Fibroblast of mammary gland (primary cell): Measurements from ENCODE around the gene HDGF.

Source experiments
- DNase-seq: peaks from one replicate; pipeline ENCODE4 v3.0.0-alpha.2; 2010; ENCODE audit warnings: low read depth
- H3K4me3 ChIP-seq: 2 replicates; pipeline ENCODE4 v1.5.1; 2011; ENCODE audit warnings: low read depth, mild to moderate bottlenecking, low read length, moderate library complexity; ENCODE audit not compliant: control insufficient read depth
- TF ChIP-seq, protein P1 (sequence below): conservative IDR thresholded peaks from 2 replicates; pipeline ENCODE4 v1.5.1; 2011; ENCODE audit warnings: low read depth, low read length, inconsistent platforms; ENCODE audit not compliant: control insufficient read depth, insufficient read depth

The HDGF gene

DNA sequence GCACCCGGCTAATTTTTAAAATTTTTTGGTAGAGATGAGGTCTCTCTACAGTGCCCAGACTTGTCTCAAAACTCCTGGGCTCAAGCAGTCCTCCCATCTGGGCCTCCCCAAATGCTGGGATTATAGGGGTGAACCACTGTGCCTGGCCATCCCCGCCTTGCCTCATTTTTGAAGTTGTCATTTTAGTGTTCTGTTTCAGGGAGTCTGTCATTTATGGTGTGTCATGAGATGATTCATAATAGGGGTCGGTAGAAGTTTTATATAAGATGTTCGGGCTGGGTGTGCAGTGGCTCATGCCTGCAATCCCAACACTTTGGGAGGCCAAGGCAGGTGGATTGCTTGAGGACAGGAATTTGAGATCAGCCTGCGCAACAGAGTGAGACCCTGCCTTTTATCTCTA is 24.3 kb upstream of the HDGF start:
- TF ChIP-seq, protein P1, sequence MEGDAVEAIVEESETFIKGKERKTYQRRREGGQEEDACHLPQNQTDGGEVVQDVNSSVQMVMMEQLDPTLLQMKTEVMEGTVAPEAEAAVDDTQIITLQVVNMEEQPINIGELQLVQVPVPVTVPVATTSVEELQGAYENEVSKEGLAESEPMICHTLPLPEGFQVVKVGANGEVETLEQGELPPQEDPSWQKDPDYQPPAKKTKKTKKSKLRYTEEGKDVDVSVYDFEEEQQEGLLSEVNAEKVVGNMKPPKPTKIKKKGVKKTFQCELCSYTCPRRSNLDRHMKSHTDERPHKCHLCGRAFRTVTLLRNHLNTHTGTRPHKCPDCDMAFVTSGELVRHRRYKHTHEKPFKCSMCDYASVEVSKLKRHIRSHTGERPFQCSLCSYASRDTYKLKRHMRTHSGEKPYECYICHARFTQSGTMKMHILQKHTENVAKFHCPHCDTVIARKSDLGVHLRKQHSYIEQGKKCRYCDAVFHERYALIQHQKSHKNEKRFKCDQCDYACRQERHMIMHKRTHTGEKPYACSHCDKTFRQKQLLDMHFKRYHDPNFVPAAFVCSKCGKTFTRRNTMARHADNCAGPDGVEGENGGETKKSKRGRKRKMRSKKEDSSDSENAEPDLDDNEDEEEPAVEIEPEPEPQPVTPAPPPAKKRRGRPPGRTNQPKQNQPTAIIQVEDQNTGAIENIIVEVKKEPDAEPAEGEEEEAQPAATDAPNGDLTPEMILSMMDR, result no peak
- H3K4me3 ChIP-seq, result no peak overlapping the region
- no peak for DNase-seq

GRCh38 chr1:156773607-156774006 is 22.1 kb upstream of the HDGF start:
- no peak overlapping the region for H3K4me3 ChIP-seq
- DNase-seq, result no peak
- TF ChIP-seq, protein P1, result peak; percentile 6

DNA sequence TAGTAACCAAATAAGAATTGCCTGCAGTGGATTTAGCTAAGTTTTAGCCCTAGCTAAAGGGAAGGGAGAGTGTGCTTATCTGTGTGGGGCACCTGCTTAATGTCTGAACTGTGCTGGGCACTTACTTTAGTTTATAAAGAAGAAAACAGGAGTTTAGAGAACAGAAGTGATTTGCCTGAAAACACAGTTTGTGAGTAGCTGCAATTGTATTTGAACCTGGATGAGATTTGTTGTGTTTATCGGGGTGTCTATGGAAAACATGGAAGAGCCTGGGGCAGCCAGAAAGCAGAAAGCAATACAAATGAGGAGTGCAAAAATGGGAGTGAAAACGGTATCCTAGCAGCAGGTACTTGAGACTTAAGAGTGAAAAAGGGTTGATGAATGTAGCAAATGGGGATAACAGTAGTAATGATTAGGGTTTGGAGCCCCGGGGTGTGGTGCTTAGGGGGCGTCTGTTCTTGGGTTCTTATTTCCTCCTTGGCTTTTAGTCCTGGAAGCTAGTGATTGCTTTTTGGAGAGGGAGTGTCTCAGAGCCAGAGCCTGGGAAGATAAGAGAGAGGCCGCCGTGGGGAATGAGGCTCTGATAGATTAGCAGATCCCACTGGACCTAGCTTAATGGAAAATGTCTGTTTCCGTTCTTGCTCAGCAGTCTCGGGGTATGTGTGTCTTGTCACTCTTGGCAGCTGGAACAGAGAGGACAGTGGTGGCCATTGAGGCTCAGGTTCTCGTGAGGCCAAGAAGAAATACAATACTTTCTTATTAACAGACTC is 21.4 kb upstream of the HDGF start:
- DNase-seq, result no peak
- no peak overlapping the region for H3K4me3 ChIP-seq
- TF ChIP-seq, protein P1, result no peak

GRCh38 chr1:156772222-156772621 is 20.7 kb upstream of the HDGF start:
- TF ChIP-seq, protein P1, result no peak
- H3K4me3 ChIP-seq, result no peak overlapping the region
- DNase-seq, result no peak

DNA sequence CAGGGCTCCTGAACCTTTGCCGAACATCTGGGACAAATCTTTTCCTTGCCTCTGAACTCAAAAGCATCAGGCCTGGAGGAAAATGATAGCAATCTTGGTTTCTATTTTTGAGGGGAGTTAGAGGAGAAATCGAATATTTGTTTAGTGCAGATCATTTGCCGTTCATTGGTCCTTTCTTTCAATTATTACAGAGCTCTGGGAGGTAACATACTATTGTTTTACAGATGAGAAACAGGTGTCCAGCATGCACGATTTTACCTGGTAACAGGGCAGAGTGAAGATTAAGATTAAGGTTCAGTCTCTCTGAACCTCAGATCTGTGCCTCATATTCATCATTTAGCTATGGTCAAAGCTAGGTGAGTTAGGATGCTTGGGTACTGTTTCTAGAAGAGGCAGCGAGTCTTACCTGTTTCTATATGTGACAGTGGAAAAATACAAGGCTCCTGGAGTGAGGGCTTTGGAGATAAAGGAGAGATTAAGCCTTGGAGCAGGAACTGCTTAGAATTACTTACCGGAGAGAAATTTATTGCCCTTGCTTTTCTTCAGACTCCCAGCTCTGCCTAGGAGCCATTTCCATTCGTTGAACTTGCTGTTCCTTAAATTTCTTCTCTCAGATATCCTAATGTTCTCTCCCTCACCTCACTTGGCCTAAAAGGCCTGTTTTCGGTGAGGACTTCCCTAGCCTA is 17.3 kb upstream of the HDGF start:
- no peak for DNase-seq
- peak overlapping the region; percentile 91 for H3K4me3 ChIP-seq
- TF ChIP-seq, protein P1, result no peak

GRCh38 chr1:156767879-156768604 is 16.6 kb upstream of the HDGF start:
- DNase-seq, result no peak

More at GRCh38 chr1:156767879-156768604, 16.6 kb upstream of the HDGF start:
- TF ChIP-seq, protein P1, result no peak
- peak overlapping the region; percentile 91 for H3K4me3 ChIP-seq
